HCT116 (cell line): ENCODE data around the gene SORL1. TPM values are rescaled to one million over a fixed set of nuclear protein-coding genes. Genes with fewer than 3 reads are reported as not detected.

Experiments
- ATAC-seq: fragments of 200-7000 bp; cut with Tn5 transposase; 2 replicates; pipeline ENCODE4 v1.9.1; 2020; ENCODE audit warnings: mild to moderate bottlenecking, moderate library complexity
- BruUV-seq: library from RNA; stranded (reverse); fragments of 400-500 nt; replicated peaks from 2 replicates; lab custom pipeline; 2021; lab: Mats Ljungman, UMichigan
- CTCF ChIA-PET: fragments of 300-600 bp; sonication (Branson Sonifier 250); formaldehyde crosslinking; loops from one replicate; lab custom pipeline; 2021; ENCODE audit warnings: antibody characterized with exemption; lab: Charles Lee
- POLR2A ChIA-PET: fragments of 300-600, 350-600 bp; sonication (Branson Sonifier 250); formaldehyde crosslinking; loops from one replicate; lab custom pipeline; 2021; ENCODE audit warnings: antibody characterized with exemption; lab: Charles Lee
- RAD21 ChIA-PET, 2 experiments: fragments of 300-600 bp; sonication (Branson Sonifier 250); formaldehyde crosslinking; loops; one replicate each; lab custom pipeline; 2023; ENCODE audit warnings: low total read pairs in 2 of 2; ENCODE audit not compliant: uncharacterized antibody in 2 of 2, unreplicated experiment in 2 of 2, low non-redundant PET in 1 of 2; lab: Charles Lee
- DNase-seq: peaks from one replicate; pipeline ENCODE4 v3.0.0-alpha.2; 2010; ENCODE audit warnings: low read depth, low spot score
- H2AFZ ChIP-seq: fragments of 200-600 bp; shearing (Covaris generic), sonication (generic); 2 replicates; pipeline ENCODE4 v1.6.1; 2017; ENCODE audit warnings: low read depth, mixed run types, mixed read lengths, antibody characterized with exemption, low read length; ENCODE audit not compliant: poor library complexity, severe bottlenecking
- H3K27ac ChIP-seq: 2 replicates; pipeline ENCODE4 v1.5.1; 2012; ENCODE audit warnings: low read depth, low read length
- H3K27me3 ChIP-seq: fragments of 200-600 bp; sonication (generic); 2 replicates; pipeline ENCODE4 v1.6.1; 2016; ENCODE audit warnings: mixed run types, low read length, mixed read lengths; ENCODE audit not compliant: insufficient read depth
- H3K36me3 ChIP-seq, 2 experiments: fragments of 200-500 bp in 1 of 2; fragments of 200-600 bp in 1 of 2; sonication (Bioruptor generic) in 1 of 2; sonication (generic) in 1 of 2; 2 replicates each; pipeline versions ENCODE4 v1.5.1 to v1.6.1; 2014 to 2016; ENCODE audit warnings: low read length in 2 of 2, inconsistent platforms in 1 of 2, mixed read lengths in 1 of 2, mixed run types in 1 of 2; ENCODE audit not compliant: insufficient read depth in 2 of 2, control insufficient read depth in 1 of 2
- H3K4me1 ChIP-seq, 2 experiments: fragments of 200-600 bp in 1 of 2; sonication (generic) in 1 of 2; 2 replicates each; pipeline versions ENCODE4 v1.5.1 to v1.6.1; 2012 to 2017; ENCODE audit warnings: low read length in 2 of 2, inconsistent platforms in 1 of 2, mild to moderate bottlenecking in 1 of 2, mixed read lengths in 1 of 2, mixed run types in 1 of 2, moderate library complexity in 1 of 2; ENCODE audit not compliant: insufficient read depth in 2 of 2, control insufficient read depth in 1 of 2
- H3K4me2 ChIP-seq: fragments of 200-600 bp; sonication (generic); 2 replicates; pipeline ENCODE4 v1.6.1; 2017; ENCODE audit warnings: mixed run types, low read length, mixed read lengths
- H3K4me3 ChIP-seq, 2 experiments: fragments of 200-600 bp in 1 of 2; sonication (generic) in 1 of 2; replicated peaks in 1 of 2; 2 replicates each; pipeline ENCODE4 v1.5.1; 2011 to 2016; ENCODE audit warnings: low read length in 2 of 2, control low read depth in 1 of 2, low read depth in 1 of 2, mild to moderate bottlenecking in 1 of 2, mixed read lengths in 1 of 2, mixed run types in 1 of 2
- H3K79me2 ChIP-seq: fragments of 200-600 bp; sonication (generic); 2 replicates; pipeline ENCODE4 v1.6.1; 2017; ENCODE audit warnings: mild to moderate bottlenecking, mixed run types, low read length, moderate library complexity, mixed read lengths; ENCODE audit not compliant: insufficient read depth
- H3K9ac ChIP-seq: fragments of 200-600 bp; sonication (generic); 2 replicates; pipeline ENCODE4 v1.6.1; 2016; ENCODE audit warnings: low read length, mixed read lengths
- H3K9me2 ChIP-seq: fragments of 200-600 bp; sonication (generic), shearing (Covaris generic); 2 replicates; pipeline ENCODE4 v1.6.1; 2017; ENCODE audit warnings: mixed run types, mild to moderate bottlenecking, moderate library complexity; ENCODE audit not compliant: insufficient read depth
- H3K9me3 ChIP-seq, 2 experiments: fragments of 200-500 bp in 1 of 2; fragments of 200-600 bp in 1 of 2; sonication (Bioruptor generic) in 1 of 2; sonication (generic) in 1 of 2; 2 replicates each; pipeline ENCODE4 v1.6.1; 2014 to 2017; ENCODE audit warnings: low read length in 2 of 2, mixed read lengths in 2 of 2, inconsistent platforms in 1 of 2, low read depth in 1 of 2, mild to moderate bottlenecking in 1 of 2, mixed run types in 1 of 2, moderate library complexity in 1 of 2; ENCODE audit not compliant: control insufficient read depth in 1 of 2, insufficient read depth in 1 of 2
- H4K20me1 ChIP-seq: fragments of 200-600 bp; sonication (generic), shearing (Covaris generic); 2 replicates; pipeline ENCODE4 v1.6.1; 2017; ENCODE audit warnings: mixed run types, mild to moderate bottlenecking, moderate library complexity; ENCODE audit not compliant: insufficient read depth
- CBX3 ChIP-seq: IDR thresholded peaks from 2 replicates; pipeline ENCODE4 v1.6.1; 2012; ENCODE audit warnings: low read depth
- CEBPB ChIP-seq: IDR thresholded peaks from 2 replicates; pipeline ENCODE4 v1.6.1; 2012; ENCODE audit warnings: low read depth
- EGR1 ChIP-seq: IDR thresholded peaks from 2 replicates; pipeline ENCODE4 v1.6.1; 2012; ENCODE audit warnings: low read depth
- ELF1 ChIP-seq: IDR thresholded peaks from 2 replicates; pipeline ENCODE4 v1.6.1; 2012; ENCODE audit warnings: low read depth, borderline replicate concordance
- EZH2 ChIP-seq: fragments of 200-600 bp; sonication (generic); IDR thresholded peaks from 2 replicates; pipeline ENCODE4 v1.6.1; 2017; ENCODE audit warnings: antibody characterized with exemption, mixed run types
- POLR2A ChIP-seq: IDR thresholded peaks from 2 replicates; pipeline ENCODE4 v1.7.0; 2011; ENCODE audit warnings: borderline replicate concordance; ENCODE audit not compliant: insufficient read depth, insufficient read length; ENCODE audit errors: extremely low read depth
- POLR2AphosphoS5 ChIP-seq: IDR thresholded peaks from 2 replicates; pipeline ENCODE4 v1.6.1; 2011; ENCODE audit warnings: mild to moderate bottlenecking, low read depth, low read length, moderate library complexity
- REST ChIP-seq: IDR thresholded peaks from 2 replicates; pipeline ENCODE4 v1.6.1; 2012; ENCODE audit warnings: low read depth
- SIN3A ChIP-seq: IDR thresholded peaks from 2 replicates; pipeline ENCODE4 v1.6.1; 2012; ENCODE audit warnings: low read depth
- SP1 ChIP-seq: IDR thresholded peaks from 2 replicates; pipeline ENCODE4 v1.6.1; 2012; ENCODE audit warnings: low read depth
- SRF ChIP-seq: IDR thresholded peaks from 2 replicates; pipeline ENCODE4 v1.6.1; 2012; ENCODE audit warnings: low read depth
- TCF7L2 ChIP-seq: IDR thresholded peaks from 2 replicates; pipeline ENCODE4 v1.7.0; 2011; ENCODE audit warnings: borderline replicate concordance, inconsistent platforms; ENCODE audit not compliant: insufficient read depth, insufficient read length; ENCODE audit errors: extremely low read depth
- YY1 ChIP-seq: IDR thresholded peaks from 2 replicates; pipeline ENCODE4 v1.6.1; 2011; ENCODE audit warnings: low read length, low read depth, moderate library complexity, mild to moderate bottlenecking; ENCODE audit not compliant: insufficient replicate concordance; ENCODE audit errors: extremely low read depth
- ZFX ChIP-seq: fragments of 450-650 bp; IDR thresholded peaks from 2 replicates; pipeline ENCODE4 v1.6.1; 2017
- ZNF274 ChIP-seq: fragments of 200-500 bp; sonication (Bioruptor generic); IDR thresholded peaks from 2 replicates; pipeline ENCODE4 v1.6.1; 2014; ENCODE audit warnings: mild to moderate bottlenecking, low read depth, low read length, inconsistent platforms
- intact Hi-C: fragments of 100-400 bp; cut with micrococcal nuclease; formaldehyde crosslinking; loops from 2 replicates; pipeline ENCODE4 v1.10.0; 2022
- total RNA-seq: library from RNA; stranded (reverse); gene quantifications from one replicate; pipeline ENCODE4 v1.2.1, GENCODE V29; 2021; ENCODE audit not compliant: unreplicated experiment
- TF ChIP-seq, protein P1 (sequence below): IDR thresholded peaks from 2 replicates; pipeline ENCODE4 v1.6.1; 2012

Gene SORL1
- total RNA-seq, 1 experiment from 2014 or later = 17.4 TPM

DNA sequence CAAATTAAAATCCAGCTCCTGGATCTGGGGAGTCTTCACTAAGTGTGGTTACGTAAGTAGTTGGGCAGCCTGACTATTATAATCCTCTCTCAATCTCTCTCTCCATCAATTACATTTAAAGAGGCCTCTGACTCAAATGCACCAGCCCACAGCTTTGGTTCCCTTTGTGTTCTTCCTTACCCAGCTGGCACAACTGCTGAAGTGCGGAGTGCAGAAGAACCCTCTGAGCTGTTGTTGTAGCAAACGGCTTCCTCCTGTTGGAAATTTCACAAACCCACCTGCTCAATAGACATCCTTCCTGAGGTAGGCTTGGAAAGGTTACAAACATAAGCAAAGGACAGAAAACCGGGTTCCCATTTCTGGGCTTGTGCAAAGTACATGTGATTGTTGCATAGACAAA, 17.0 kb upstream of the SORL1 start:
- H3K4me1 ChIP-seq = no peaks in the 10 kb centered on the region
- no peak overlapping the region for H3K27ac ChIP-seq
- H2AFZ ChIP-seq = no peak overlapping the region
- H3K4me3 ChIP-seq = no peak overlapping the region
- H3K27me3 ChIP-seq = peaks cover 22% of the 10 kb centered on the region; the same call in 1 of the 2 replicates
- ChIA-PET RAD21 (no interaction called here), POLR2A (no interaction called here), CTCF (no interaction called here)
- intact Hi-C loops = no loop called here
- DNase-seq = no peak
- no peaks in the 10 kb centered on the region for H3K9me2 ChIP-seq
- no TSS peak for BruUV-seq
- no peak overlapping the region for H3K9ac ChIP-seq
- no peak for ATAC-seq
- H3K4me2 ChIP-seq = no peak overlapping the region
- TF ChIP-seq SIN3A (no peak), SRF (no peak), ZFX (no peak), EZH2 (no peak), TCF7L2 (no peak), REST (no peak), ELF1 (no peak), POLR2A (no peak), CEBPB (no peak), SP1 (no peak), ZNF274 (no peak), POLR2AphosphoS5 (no peak), EGR1 (no peak), YY1 (no peak), CBX3 (no peak)
- TF ChIP-seq, protein P1, sequence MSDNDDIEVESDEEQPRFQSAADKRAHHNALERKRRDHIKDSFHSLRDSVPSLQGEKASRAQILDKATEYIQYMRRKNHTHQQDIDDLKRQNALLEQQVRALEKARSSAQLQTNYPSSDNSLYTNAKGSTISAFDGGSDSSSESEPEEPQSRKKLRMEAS = no peak
- H3K36me3 ChIP-seq = no peaks in the 10 kb centered on the region
- no peaks in the 10 kb centered on the region for H3K9me3 ChIP-seq
- no peaks in the 10 kb centered on the region for H3K79me2 ChIP-seq
- H4K20me1 ChIP-seq = no peaks in the 10 kb centered on the region
